HCT116 (cell line): ENCODE data around the gene ERMARD. TPM values are rescaled to one million over a fixed set of nuclear protein-coding genes. Genes with fewer than 3 reads are reported as not detected.

Source experiments
- ATAC-seq: fragments of 200-7000 bp; cut with Tn5 transposase; 2 replicates; pipeline ENCODE4 v1.9.1; 2020; ENCODE audit warnings: mild to moderate bottlenecking, moderate library complexity
- BruUV-seq: library from RNA; stranded (reverse); fragments of 400-500 nt; replicated peaks from 2 replicates; lab custom pipeline; 2021; lab: Mats Ljungman, UMichigan
- CTCF ChIA-PET: fragments of 300-600 bp; sonication (Branson Sonifier 250); formaldehyde crosslinking; loops from one replicate; lab custom pipeline; 2021; ENCODE audit warnings: antibody characterized with exemption; lab: Charles Lee
- POLR2A ChIA-PET: fragments of 300-600, 350-600 bp; sonication (Branson Sonifier 250); formaldehyde crosslinking; loops from one replicate; lab custom pipeline; 2021; ENCODE audit warnings: antibody characterized with exemption; lab: Charles Lee
- RAD21 ChIA-PET, 2 experiments: fragments of 300-600 bp; sonication (Branson Sonifier 250); formaldehyde crosslinking; loops; one replicate each; lab custom pipeline; 2023; ENCODE audit warnings: low total read pairs in 2 of 2; ENCODE audit not compliant: uncharacterized antibody in 2 of 2, unreplicated experiment in 2 of 2, low non-redundant PET in 1 of 2; lab: Charles Lee
- DNase-seq: peaks from one replicate; pipeline ENCODE4 v3.0.0-alpha.2; 2010; ENCODE audit warnings: low read depth, low spot score
- H2AFZ ChIP-seq: fragments of 200-600 bp; shearing (Covaris generic), sonication (generic); 2 replicates; pipeline ENCODE4 v1.6.1; 2017; ENCODE audit warnings: low read depth, mixed run types, mixed read lengths, antibody characterized with exemption, low read length; ENCODE audit not compliant: poor library complexity, severe bottlenecking
- H3K27ac ChIP-seq: 2 replicates; pipeline ENCODE4 v1.5.1; 2012; ENCODE audit warnings: low read depth, low read length
- H3K27me3 ChIP-seq: fragments of 200-600 bp; sonication (generic); 2 replicates; pipeline ENCODE4 v1.6.1; 2016; ENCODE audit warnings: mixed run types, low read length, mixed read lengths; ENCODE audit not compliant: insufficient read depth
- H3K36me3 ChIP-seq, 2 experiments: fragments of 200-500 bp in 1 of 2; fragments of 200-600 bp in 1 of 2; sonication (Bioruptor generic) in 1 of 2; sonication (generic) in 1 of 2; 2 replicates each; pipeline versions ENCODE4 v1.5.1 to v1.6.1; 2014 to 2016; ENCODE audit warnings: low read length in 2 of 2, inconsistent platforms in 1 of 2, mixed read lengths in 1 of 2, mixed run types in 1 of 2; ENCODE audit not compliant: insufficient read depth in 2 of 2, control insufficient read depth in 1 of 2
- H3K4me1 ChIP-seq, 2 experiments: fragments of 200-600 bp in 1 of 2; sonication (generic) in 1 of 2; 2 replicates each; pipeline versions ENCODE4 v1.5.1 to v1.6.1; 2012 to 2017; ENCODE audit warnings: low read length in 2 of 2, inconsistent platforms in 1 of 2, mild to moderate bottlenecking in 1 of 2, mixed read lengths in 1 of 2, mixed run types in 1 of 2, moderate library complexity in 1 of 2; ENCODE audit not compliant: insufficient read depth in 2 of 2, control insufficient read depth in 1 of 2
- H3K4me2 ChIP-seq: fragments of 200-600 bp; sonication (generic); 2 replicates; pipeline ENCODE4 v1.6.1; 2017; ENCODE audit warnings: mixed run types, low read length, mixed read lengths
- H3K4me3 ChIP-seq, 2 experiments: fragments of 200-600 bp in 1 of 2; sonication (generic) in 1 of 2; replicated peaks in 1 of 2; 2 replicates each; pipeline ENCODE4 v1.5.1; 2011 to 2016; ENCODE audit warnings: low read length in 2 of 2, control low read depth in 1 of 2, low read depth in 1 of 2, mild to moderate bottlenecking in 1 of 2, mixed read lengths in 1 of 2, mixed run types in 1 of 2
- H3K79me2 ChIP-seq: fragments of 200-600 bp; sonication (generic); 2 replicates; pipeline ENCODE4 v1.6.1; 2017; ENCODE audit warnings: mild to moderate bottlenecking, mixed run types, low read length, moderate library complexity, mixed read lengths; ENCODE audit not compliant: insufficient read depth
- H3K9ac ChIP-seq: fragments of 200-600 bp; sonication (generic); 2 replicates; pipeline ENCODE4 v1.6.1; 2016; ENCODE audit warnings: low read length, mixed read lengths
- H3K9me2 ChIP-seq: fragments of 200-600 bp; sonication (generic), shearing (Covaris generic); 2 replicates; pipeline ENCODE4 v1.6.1; 2017; ENCODE audit warnings: mixed run types, mild to moderate bottlenecking, moderate library complexity; ENCODE audit not compliant: insufficient read depth
- H3K9me3 ChIP-seq, 2 experiments: fragments of 200-500 bp in 1 of 2; fragments of 200-600 bp in 1 of 2; sonication (Bioruptor generic) in 1 of 2; sonication (generic) in 1 of 2; 2 replicates each; pipeline ENCODE4 v1.6.1; 2014 to 2017; ENCODE audit warnings: low read length in 2 of 2, mixed read lengths in 2 of 2, inconsistent platforms in 1 of 2, low read depth in 1 of 2, mild to moderate bottlenecking in 1 of 2, mixed run types in 1 of 2, moderate library complexity in 1 of 2; ENCODE audit not compliant: control insufficient read depth in 1 of 2, insufficient read depth in 1 of 2
- H4K20me1 ChIP-seq: fragments of 200-600 bp; sonication (generic), shearing (Covaris generic); 2 replicates; pipeline ENCODE4 v1.6.1; 2017; ENCODE audit warnings: mixed run types, mild to moderate bottlenecking, moderate library complexity; ENCODE audit not compliant: insufficient read depth
- ELF1 ChIP-seq: IDR thresholded peaks from 2 replicates; pipeline ENCODE4 v1.6.1; 2012; ENCODE audit warnings: low read depth, borderline replicate concordance
- FOSL1 ChIP-seq: IDR thresholded peaks from 2 replicates; pipeline ENCODE4 v1.6.1; 2012; ENCODE audit warnings: low read depth
- SRF ChIP-seq: IDR thresholded peaks from 2 replicates; pipeline ENCODE4 v1.6.1; 2012; ENCODE audit warnings: low read depth
- TCF7L2 ChIP-seq: IDR thresholded peaks from 2 replicates; pipeline ENCODE4 v1.7.0; 2011; ENCODE audit warnings: borderline replicate concordance, inconsistent platforms; ENCODE audit not compliant: insufficient read depth, insufficient read length; ENCODE audit errors: extremely low read depth
- YY1 ChIP-seq: IDR thresholded peaks from 2 replicates; pipeline ENCODE4 v1.6.1; 2011; ENCODE audit warnings: low read length, low read depth, moderate library complexity, mild to moderate bottlenecking; ENCODE audit not compliant: insufficient replicate concordance; ENCODE audit errors: extremely low read depth
- ZNF274 ChIP-seq: fragments of 200-500 bp; sonication (Bioruptor generic); IDR thresholded peaks from 2 replicates; pipeline ENCODE4 v1.6.1; 2014; ENCODE audit warnings: mild to moderate bottlenecking, low read depth, low read length, inconsistent platforms
- intact Hi-C: fragments of 100-400 bp; cut with micrococcal nuclease; formaldehyde crosslinking; loops from 2 replicates; pipeline ENCODE4 v1.10.0; 2022
- total RNA-seq: library from RNA; stranded (reverse); gene quantifications from one replicate; pipeline ENCODE4 v1.2.1, GENCODE V29; 2021; ENCODE audit not compliant: unreplicated experiment
- TF ChIP-seq, protein P1 (sequence below): IDR thresholded peaks from 2 replicates; pipeline ENCODE4 v1.6.1; 2012; ENCODE audit warnings: low read depth

ERMARD gene
- total RNA-seq, 1 experiment from 2014 or later, result 24.7 TPM

GRCh38 chr6:169729961-169730360, 21.5 kb upstream of the ERMARD start:
- ChIA-PET POLR2A (no interaction called here), RAD21 (no interaction called here), CTCF (no interaction called here)
- Histone ChIP-seq H3K4me3 (no peak overlapping the region), H3K4me1 (peaks cover 7 to 8% of the 10 kb centered on the region in 2 experiments), H3K4me2 (no peak overlapping the region), H3K9ac (no peak overlapping the region), H3K27me3 (no peaks in the 10 kb centered on the region), H3K79me2 (no peaks in the 10 kb centered on the region), H2AFZ (no peak overlapping the region), H3K9me3 (no peaks in the 10 kb centered on the region), H4K20me1 (no peaks in the 10 kb centered on the region), H3K9me2 (no peaks in the 10 kb centered on the region), H3K27ac (no peak overlapping the region), H3K36me3 (no peaks in the 10 kb centered on the region)
- ATAC-seq (no peak), DNase-seq (no peak)
- BruUV-seq, result no TSS peak
- intact Hi-C loops, result no loop called here
- TF ChIP-seq FOSL1 (no peak), YY1 (no peak), ELF1 (no peak), TCF7L2 (no peak), SRF (no peak), ZNF274 (no peak)
- TF ChIP-seq, protein P1, sequence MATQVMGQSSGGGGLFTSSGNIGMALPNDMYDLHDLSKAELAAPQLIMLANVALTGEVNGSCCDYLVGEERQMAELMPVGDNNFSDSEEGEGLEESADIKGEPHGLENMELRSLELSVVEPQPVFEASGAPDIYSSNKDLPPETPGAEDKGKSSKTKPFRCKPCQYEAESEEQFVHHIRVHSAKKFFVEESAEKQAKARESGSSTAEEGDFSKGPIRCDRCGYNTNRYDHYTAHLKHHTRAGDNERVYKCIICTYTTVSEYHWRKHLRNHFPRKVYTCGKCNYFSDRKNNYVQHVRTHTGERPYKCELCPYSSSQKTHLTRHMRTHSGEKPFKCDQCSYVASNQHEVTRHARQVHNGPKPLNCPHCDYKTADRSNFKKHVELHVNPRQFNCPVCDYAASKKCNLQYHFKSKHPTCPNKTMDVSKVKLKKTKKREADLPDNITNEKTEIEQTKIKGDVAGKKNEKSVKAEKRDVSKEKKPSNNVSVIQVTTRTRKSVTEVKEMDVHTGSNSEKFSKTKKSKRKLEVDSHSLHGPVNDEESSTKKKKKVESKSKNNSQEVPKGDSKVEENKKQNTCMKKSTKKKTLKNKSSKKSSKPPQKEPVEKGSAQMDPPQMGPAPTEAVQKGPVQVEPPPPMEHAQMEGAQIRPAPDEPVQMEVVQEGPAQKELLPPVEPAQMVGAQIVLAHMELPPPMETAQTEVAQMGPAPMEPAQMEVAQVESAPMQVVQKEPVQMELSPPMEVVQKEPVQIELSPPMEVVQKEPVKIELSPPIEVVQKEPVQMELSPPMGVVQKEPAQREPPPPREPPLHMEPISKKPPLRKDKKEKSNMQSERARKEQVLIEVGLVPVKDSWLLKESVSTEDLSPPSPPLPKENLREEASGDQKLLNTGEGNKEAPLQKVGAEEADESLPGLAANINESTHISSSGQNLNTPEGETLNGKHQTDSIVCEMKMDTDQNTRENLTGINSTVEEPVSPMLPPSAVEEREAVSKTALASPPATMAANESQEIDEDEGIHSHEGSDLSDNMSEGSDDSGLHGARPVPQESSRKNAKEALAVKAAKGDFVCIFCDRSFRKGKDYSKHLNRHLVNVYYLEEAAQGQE, result no peak
